ENCODE data around the gene HSPA2.
"Not testable (repeated sequence)": the region's sequence is repeated elsewhere in the genome, so short reads cannot be mapped to it uniquely, and the experiment has no call there.

HSPA2 gene

GRCh38 chr14:64509036-64509435 lies 31.5 kb upstream of the HSPA2 start:
- intact Hi-C loops (cut with DNase I): loop anchor here (10.0 kb wide), 1 partner anchor 164 kb away; no protein-coding TSS in a partner anchor
- DNase-seq: no peak

DNA sequence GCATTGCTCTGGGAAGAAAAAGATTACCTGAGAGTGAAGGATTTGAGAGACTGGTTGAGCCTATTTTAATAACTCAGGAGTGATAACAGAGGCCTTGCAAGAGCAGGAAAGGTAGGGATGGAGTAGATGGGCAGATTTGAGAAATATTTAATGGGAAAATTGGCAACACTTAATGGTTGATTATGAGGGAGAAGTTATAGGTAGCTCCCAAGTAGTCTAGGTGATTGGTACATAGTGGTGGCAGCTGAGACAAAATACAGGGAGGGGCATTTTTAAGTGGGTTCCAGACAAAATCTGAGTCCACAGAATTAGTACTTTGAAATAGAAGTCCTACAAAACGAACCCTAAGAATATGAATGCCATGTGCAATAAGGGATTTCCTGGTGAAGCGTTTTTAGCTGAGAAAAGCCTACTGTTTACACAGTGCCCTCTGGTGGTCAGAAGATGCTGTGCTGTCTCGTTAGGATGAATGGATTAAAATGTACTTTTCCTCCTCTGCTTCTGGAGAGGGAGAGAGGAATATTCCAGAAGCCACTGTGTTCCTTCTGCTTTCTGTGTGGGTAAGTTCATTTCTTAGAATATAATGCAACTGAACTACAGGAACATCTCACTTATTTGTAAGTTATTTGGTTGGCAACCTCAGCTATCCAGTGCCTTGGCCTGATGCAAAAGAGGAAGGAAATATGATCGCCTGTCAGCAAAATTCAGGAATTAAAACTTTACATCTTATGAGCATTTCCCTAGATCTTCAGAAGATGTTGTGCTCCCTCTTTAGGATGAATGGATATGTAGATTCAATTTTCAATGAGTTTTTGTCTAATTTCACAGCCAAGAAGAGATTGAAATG lies 29.5 kb upstream of the HSPA2 start:
- DNase-seq: peak in 38 of 42 donors; percentile 46 to 91 (median 77)
- intact Hi-C loops (cut with DNase I): no loop called here

DNA sequence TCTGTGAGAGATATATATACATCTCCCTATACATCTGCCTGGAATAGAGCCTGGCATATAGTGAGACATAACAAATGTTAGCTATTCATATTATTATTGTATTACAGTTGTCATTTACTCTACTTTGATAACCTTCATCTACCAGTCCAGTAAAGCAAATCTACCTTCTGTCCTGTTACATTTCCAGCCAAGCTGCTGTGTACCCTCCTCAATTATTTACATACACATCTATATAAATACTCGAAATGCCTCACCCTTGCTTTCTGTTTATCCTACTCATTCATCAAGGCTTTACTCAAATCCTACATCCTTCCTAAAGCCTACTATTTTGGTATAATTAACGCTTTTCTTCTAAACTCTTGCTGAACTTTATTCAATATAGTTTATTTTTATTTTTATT lies 27.3 kb upstream of the HSPA2 start:
- no peak for DNase-seq
- intact Hi-C loops (cut with DNase I): no loop called here

GRCh38 chr14:64515053-64515452 lies 25.5 kb upstream of the HSPA2 start:
- DNase-seq: no peak
- intact Hi-C loops (cut with DNase I): no loop called here

DNA sequence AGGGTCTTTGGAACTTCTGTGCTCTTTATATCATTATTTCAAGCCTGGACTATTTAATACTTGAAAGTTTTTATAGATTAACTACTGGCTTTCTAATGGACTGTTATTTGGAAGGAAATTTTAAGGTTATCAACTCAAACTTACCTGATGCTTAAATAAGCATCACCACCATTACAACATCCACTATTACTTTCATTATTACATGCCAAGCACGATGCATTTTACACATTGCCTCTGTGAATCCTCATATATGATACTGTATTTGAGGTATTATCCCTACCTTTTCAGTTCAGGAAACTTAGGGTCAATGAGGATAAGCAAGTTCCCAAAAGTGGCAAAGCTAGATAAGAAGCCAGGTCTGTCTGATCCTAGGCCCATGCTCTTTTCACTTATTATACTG lies 23.6 kb upstream of the HSPA2 start:
- no peak for DNase-seq
- intact Hi-C loops (cut with DNase I): no loop called here

GRCh38 chr14:64517667-64518066 lies 22.9 kb upstream of the HSPA2 start:
- DNase-seq; intact Hi-C loops (cut with DNase I): not testable (repeated sequence)

DNA sequence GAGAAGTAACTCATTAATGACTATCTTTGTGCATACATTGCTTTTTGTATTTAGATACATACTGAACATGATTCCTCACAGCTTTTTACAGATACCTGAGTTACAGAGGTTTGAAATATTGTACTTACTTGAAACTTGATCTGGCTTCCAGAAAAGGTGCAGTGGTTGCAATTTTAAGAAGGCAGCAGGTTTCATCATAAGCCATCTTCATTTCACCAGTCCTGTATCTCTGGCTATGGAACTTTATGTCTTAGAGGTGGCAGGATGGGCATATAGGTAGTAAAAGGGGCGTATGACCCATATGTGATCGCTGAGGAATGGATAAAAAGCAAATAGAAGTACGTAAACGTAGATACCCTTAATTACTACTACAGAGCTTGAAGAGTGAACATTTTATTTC lies 22.3 kb upstream of the HSPA2 start:
- no peak for DNase-seq
- intact Hi-C loops (cut with DNase I): no loop called here

DNA sequence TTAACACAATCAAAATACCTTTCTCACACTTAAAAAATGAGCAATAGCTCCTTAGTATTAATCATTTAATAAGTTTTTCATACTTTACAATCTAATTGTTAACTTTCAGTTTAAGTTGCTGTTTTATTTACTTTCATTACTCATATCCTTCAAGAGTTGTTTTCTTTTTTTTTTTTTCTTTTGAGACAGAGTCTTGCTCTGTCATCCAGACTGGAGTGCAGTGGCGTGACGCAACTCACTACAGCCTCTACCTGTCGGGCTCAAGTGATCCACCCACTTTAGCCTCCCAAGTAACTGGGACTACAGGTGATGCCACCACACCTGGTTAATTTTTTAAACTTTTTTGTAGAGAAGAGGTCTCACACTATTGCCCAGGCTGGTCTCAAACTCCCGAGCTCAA lies 19.8 kb upstream of the HSPA2 start:
- intact Hi-C loops (cut with DNase I): no loop called here
- no peak for DNase-seq

DNA sequence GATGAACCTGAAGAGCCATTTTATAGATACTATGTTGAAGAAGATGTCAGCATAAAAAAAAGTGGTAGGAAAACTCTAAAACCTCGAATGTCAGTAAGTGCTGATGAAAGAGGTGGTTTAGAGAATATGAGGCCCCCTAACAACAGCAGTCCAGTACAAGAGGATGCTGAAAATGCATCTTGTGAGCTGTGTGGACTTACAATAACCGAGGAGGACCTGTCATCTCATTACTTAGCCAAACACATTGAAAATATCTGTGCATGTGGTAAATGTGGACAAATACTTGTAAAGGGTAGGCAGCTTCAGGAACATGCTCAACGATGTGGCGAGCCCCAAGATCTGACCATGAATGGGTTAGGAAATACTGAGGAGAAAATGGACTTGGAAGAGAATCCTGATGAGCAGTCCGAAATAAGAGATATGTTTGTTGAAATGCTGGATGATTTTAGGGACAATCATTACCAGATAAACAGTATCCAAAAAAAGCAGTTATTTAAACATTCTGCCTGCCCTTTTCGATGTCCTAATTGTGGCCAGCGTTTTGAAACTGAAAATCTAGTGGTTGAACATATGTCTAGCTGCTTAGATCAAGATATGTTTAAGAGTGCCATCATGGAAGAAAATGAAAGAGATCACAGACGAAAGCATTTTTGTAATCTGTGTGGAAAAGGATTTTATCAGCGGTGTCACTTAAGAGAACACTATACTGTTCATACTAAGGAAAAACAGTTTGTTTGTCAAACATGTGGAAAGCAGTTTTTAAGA lies 17.8 kb upstream of the HSPA2 start:
- DNase-seq: no peak
- intact Hi-C loops (cut with DNase I): no loop called here

DNA sequence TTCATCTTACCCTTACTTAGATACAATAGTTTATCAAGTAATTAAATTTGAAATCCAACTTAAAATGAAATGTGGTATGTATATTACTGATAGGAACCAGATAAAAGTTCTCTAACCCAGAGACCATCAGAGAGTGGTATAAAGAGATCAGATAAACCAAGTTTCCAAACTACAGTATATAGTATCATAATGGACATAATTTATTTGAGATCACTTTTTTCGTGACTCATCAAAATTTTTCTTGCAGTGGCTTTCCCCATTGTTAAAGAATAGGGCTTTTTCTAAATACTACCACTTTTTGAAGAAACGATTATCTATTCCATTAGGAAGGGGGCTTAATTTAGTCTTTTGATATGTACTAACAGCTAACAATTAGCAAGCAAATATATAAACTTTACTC lies 15.2 kb upstream of the HSPA2 start:
- DNase-seq: no peak
- intact Hi-C loops (cut with DNase I): no loop called here

- intact Hi-C loops (cut with DNase I): no loop called here
- no peak for DNase-seq
Observed at GRCh38 chr14:64531567-64531966, 9.0 kb upstream of the HSPA2 start.

DNA sequence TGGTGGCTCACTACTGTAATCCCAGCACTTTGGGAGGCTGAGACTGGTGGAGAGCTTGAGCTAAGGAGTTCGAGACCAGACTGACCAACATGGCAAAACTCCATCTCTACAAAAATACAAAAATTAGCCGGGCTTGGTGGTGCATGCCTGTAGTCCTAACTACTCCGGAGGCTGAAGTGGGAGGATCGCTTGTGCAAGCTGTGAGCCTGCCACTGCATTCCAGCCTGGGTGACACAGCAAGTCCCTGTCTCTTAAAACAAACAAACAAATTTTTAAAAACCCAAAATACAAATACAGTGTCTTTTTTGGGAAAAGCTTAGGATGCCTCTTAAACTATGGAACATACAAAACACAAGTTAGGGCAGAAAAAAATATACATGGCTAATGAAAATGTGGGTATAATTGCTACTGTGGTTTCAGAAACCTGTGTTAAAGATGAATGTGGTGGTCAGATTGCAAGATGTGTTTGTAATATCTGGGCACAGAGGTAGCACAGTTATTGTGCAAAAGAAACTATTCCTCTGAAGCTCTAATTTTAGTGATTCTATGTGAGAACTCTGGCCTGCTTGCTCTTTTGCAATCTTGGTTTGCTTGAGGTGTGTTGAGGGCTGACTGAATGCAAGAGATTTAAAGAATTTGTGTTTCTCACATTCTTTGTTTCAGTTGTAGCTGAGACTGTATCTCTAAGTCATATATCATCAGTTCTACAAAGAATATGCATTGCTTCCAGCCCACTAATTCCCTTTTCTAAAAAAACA lies 3.9 kb upstream of the HSPA2 start:
- intact Hi-C loops (cut with DNase I): no loop called here
- no peak for DNase-seq

DNA sequence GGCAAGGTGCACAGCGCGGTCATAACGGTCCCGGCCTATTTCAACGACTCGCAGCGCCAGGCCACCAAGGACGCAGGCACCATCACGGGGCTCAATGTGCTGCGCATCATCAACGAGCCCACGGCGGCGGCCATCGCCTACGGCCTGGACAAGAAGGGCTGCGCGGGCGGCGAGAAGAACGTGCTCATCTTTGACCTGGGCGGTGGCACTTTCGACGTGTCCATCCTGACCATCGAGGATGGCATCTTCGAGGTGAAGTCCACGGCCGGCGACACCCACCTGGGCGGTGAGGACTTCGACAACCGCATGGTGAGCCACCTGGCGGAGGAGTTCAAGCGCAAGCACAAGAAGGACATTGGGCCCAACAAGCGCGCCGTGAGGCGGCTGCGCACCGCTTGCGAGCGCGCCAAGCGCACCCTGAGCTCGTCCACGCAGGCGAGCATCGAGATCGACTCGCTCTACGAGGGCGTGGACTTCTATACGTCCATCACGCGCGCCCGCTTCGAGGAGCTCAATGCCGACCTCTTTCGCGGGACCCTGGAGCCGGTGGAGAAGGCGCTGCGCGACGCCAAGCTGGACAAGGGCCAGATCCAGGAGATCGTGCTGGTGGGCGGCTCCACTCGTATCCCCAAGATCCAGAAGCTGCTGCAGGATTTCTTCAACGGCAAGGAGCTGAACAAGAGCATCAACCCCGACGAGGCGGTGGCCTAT lies 875 bp downstream of the HSPA2 start:
- intact Hi-C loops (cut with DNase I): loop anchor here (2.0 kb wide), 1 partner anchor 37 kb away; the partner anchor contains the start of gene ZBTB1
- DNase-seq: peak in 35 of 42 donors; percentile 3 to 75 (median 38)

DNA sequence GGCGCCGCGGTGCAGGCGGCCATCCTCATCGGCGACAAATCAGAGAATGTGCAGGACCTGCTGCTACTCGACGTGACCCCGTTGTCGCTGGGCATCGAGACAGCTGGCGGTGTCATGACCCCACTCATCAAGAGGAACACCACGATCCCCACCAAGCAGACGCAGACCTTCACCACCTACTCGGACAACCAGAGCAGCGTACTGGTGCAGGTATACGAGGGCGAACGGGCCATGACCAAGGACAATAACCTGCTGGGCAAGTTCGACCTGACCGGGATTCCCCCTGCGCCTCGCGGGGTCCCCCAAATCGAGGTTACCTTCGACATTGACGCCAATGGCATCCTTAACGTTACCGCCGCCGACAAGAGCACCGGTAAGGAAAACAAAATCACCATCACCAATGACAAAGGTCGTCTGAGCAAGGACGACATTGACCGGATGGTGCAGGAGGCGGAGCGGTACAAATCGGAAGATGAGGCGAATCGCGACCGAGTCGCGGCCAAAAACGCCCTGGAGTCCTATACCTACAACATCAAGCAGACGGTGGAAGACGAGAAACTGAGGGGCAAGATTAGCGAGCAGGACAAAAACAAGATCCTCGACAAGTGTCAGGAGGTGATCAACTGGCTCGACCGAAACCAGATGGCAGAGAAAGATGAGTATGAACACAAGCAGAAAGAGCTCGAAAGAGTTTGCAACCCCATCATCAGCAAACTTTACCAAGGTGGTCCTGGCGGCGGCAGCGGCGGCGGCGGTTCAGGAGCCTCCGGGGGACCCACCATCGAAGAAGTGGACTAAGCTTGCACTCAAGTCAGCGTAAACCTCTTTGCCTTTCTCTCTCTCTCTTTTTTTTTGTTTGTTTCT lies 1.7 kb downstream of the HSPA2 start:
- DNase-seq: peak in 10 of 42 donors; percentile 10 to 43 (median 16)
- intact Hi-C loops (cut with DNase I): loop anchor here (2.0 kb wide), 2 partner anchors 37 to 95 kb away; partner anchors contain the start of gene ZBTB1

- no peak for DNase-seq
Observed at GRCh38 chr14:64542836-64543201, 2.3 kb downstream of the HSPA2 start.

DNA sequence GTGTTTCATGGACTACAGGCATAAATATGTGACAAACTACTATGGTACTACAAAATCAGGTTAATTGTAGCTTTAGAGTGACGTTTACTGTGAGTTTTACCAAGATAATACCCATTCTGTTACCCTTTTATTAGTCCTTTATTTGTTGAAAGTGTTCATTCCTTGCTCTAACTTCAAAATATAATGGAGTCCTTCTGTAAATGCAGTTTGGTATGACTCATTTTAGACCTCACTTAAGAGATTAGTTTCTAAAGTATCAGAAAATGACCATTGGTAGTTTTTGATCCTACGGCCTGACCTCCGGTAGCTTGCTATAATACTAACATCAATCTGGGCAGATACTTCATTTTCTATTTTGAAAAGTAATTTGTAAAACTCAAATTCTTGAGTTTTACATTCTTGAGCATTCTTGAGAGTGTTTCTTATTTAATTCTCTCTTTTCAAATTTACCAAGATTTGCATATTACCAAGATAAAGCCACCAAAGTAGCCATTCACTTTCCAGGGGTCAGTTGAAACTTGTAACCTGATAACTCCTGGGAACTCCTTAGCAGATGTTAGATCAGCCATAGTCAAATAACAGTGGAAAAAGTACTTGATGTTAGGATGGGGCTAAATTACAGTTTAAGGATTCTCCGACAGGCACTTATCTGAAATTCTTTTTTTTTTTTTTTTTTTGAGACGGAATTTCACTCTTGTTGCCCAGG lies 4.2 kb downstream of the HSPA2 start:
- intact Hi-C loops (cut with DNase I): loop anchor here (5.0 kb wide), 1 partner anchor 218 kb away; no protein-coding TSS in a partner anchor
- no peak for DNase-seq

More at GRCh38 chr14:64542836-64543201, 2.3 kb downstream of the HSPA2 start:
- intact Hi-C loops (cut with DNase I): loop anchor here (2.0 kb wide), 1 partner anchor 94 kb away; no protein-coding TSS in a partner anchor

GRCh38 chr14:64549016-64549415 lies 8.5 kb downstream of the HSPA2 start:
- intact Hi-C loops (cut with DNase I): loop anchor here (5.0 kb wide), 1 partner anchor 213 kb away; no protein-coding TSS in a partner anchor
- no peak for DNase-seq

All from head of caudate nucleus (tissue), 42 donors.